Right lobe of liver (tissue), 6 donors: ENCODE data around the gene TATDN2. TPM values are rescaled to one million over a fixed set of nuclear protein-coding genes. Genes with fewer than 3 reads are reported as not detected.

Experiments
- ATAC-seq, 4 donors: fragments of 200-7000 bp; cut with Tn5 transposase; one replicate each; pipeline ENCODE4 v1.9.1; 2020; ENCODE audit warnings: mild to moderate bottlenecking in 4 of 4, moderate library complexity in 4 of 4
- DNase-seq, 3 donors: peaks; one replicate each; pipeline ENCODE4 v3.0.0-alpha.2; 2020
- H3K27ac ChIP-seq, 3 donors: fragments of 200-600 bp; one replicate each; pipeline ENCODE4 v1.8.0; 2022
- H3K27me3 ChIP-seq, 2 donors: fragments of 200-600 bp; one replicate each; pipeline ENCODE4 v1.8.0; 2022
- H3K36me3 ChIP-seq, 4 donors: fragments of 200-600 bp; sonication (generic) in 1 of 4; one replicate each; pipeline versions ENCODE4 v1.5.1 to v1.8.0; 2017 to 2022; ENCODE audit warnings: control low read depth in 1 of 4
- H3K4me1 ChIP-seq, 4 donors: fragments of 200-600 bp; sonication (generic) in 1 of 4; one replicate each; pipeline versions ENCODE4 v1.5.1 to v1.8.0; 2017 to 2022; ENCODE audit warnings: control low read depth in 1 of 4
- H3K4me3 ChIP-seq, 3 donors: fragments of 200-600 bp; one replicate each; pipeline ENCODE4 v1.8.0; 2022
- H3K9me3 ChIP-seq, 4 donors: fragments of 200-600 bp; sonication (generic) in 1 of 4; one replicate each; pipeline versions ENCODE4 v1.5.1 to v1.8.0; 2017 to 2022; ENCODE audit warnings: control low read depth in 1 of 4
- POLR2A ChIP-seq: fragments of 450-650 bp; IDR thresholded peaks from one replicate; pipeline ENCODE4 v1.6.1; 2017; ENCODE audit warnings: antibody characterized with exemption, mild to moderate bottlenecking
- WGBS: methylation state at CpG from one replicate; pipeline ENCODE4 v1.1.6; 2018; ENCODE audit warnings: low coverage, low lambda C conversion rate; ENCODE audit not compliant: insufficient coverage; ENCODE audit errors: missing lambda C conversion rate; 5-methylcytosine and 5-hydroxymethylcytosine counted together
- intact Hi-C, 2 donors: fragments of 100-400 bp; cut with DNase I; formaldehyde crosslinking; loops; one replicate each; pipeline versions ENCODE4 v1.11.2 to v1.14.1; 2022
- total RNA-seq, 6 experiments: library from RNA; depleted of rRNA in 2 of 6; stranded (reverse); fragments of >200 nt in 2 of 6; fragmentation: NEBNext Ultra II Directional in 3 of 6; extraction: Animal tissue kit (Norgen Biotek cat#: 25700) in 3 of 6; gene quantifications; one replicate each; pipeline versions ENCODE4 v1.1.0 to v1.2.4, GENCODE V29; 2016 to 2023
- TF ChIP-seq, protein P1 (sequence below), 4 donors: fragments of 200-600 bp in 3 of 4; fragments of 450-650 bp in 1 of 4; IDR thresholded peaks; one replicate each; pipeline versions ENCODE4 v1.5.1 to v1.8.0; 2016 to 2022; ENCODE audit warnings: antibody characterized with exemption in 4 of 4, mild to moderate bottlenecking in 2 of 4
- donor health status: DM: no; HTN: yes; CAD: no.
- donor health status: DM: no; HTN: no; CAD: no.
- donor health status: DM: no; HTN: no; CAD: no.
- donor health status: DM: no; HTN: yes; CAD: no.
- donor health status: DM: no; HTN: yes; CAD: no.

TATDN2 gene
- total RNA-seq, 6 experiments from 2014 or later: 7.2 to 13.4 (median 10.1) TPM

DNA sequence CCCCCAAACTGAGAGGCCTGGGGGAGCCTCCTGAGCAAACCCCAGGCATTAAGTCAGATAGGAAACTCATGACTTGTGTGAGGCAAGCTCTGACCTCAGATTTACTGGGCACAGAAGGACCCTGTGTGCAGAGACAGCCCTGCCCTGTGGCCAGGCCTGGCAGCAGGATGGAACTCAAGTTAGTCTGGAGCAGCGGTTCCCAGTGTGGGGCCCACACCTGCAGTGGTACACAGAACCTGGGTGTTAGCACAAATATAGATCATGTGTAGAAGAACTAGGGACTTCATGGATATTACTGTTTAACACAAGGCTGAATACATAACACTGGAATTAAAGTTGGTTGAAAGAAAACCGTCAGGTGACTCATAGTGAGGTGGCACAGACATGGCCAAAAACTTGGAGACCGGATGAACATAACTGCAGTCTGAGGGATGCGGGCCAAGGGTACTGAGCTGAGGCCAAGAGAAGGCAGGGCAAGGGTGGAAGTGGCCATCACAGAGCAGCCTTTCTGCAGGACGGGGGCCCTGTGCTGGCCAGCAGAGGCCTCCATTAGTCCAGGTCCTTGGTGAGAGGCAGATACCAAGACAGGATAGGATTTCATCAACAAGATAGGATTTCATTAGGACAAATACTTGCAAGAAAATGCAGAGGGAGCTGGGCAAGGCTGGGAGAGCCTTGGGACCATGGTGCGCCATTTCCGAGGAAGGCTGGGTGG lies 42.7 kb upstream of the TATDN2 start:
- DNase-seq (peak in 2 of 3 donors; percentile 63 to 69), ATAC-seq (peak in 3 of 4 donors; percentile 10 to 59 (median 45))
- intact Hi-C loops: no loop called here
- WGBS: 53% methylated on average over 4 of the region's 7 CpGs
- no peak for TF ChIP-seq POLR2A
- TF ChIP-seq, protein P1, sequence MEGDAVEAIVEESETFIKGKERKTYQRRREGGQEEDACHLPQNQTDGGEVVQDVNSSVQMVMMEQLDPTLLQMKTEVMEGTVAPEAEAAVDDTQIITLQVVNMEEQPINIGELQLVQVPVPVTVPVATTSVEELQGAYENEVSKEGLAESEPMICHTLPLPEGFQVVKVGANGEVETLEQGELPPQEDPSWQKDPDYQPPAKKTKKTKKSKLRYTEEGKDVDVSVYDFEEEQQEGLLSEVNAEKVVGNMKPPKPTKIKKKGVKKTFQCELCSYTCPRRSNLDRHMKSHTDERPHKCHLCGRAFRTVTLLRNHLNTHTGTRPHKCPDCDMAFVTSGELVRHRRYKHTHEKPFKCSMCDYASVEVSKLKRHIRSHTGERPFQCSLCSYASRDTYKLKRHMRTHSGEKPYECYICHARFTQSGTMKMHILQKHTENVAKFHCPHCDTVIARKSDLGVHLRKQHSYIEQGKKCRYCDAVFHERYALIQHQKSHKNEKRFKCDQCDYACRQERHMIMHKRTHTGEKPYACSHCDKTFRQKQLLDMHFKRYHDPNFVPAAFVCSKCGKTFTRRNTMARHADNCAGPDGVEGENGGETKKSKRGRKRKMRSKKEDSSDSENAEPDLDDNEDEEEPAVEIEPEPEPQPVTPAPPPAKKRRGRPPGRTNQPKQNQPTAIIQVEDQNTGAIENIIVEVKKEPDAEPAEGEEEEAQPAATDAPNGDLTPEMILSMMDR (IDR thresholded peaks at IDR 0.05): no peak
- peak overlapping the region in 2 of 3 donors; percentile 16 to 73 for H3K27ac ChIP-seq
- H3K27me3 ChIP-seq: no peaks in the 10 kb centered on the region
- H3K9me3 ChIP-seq: no peaks in the 10 kb centered on the region
- no peak overlapping the region for H3K4me3 ChIP-seq
- H3K36me3 ChIP-seq: peaks cover 0 to 3% (median 1%) of the 10 kb centered on the region in 4 donors
- peaks cover 0 to 54% (median 23%) of the 10 kb centered on the region in 4 donors for H3K4me1 ChIP-seq

DNA sequence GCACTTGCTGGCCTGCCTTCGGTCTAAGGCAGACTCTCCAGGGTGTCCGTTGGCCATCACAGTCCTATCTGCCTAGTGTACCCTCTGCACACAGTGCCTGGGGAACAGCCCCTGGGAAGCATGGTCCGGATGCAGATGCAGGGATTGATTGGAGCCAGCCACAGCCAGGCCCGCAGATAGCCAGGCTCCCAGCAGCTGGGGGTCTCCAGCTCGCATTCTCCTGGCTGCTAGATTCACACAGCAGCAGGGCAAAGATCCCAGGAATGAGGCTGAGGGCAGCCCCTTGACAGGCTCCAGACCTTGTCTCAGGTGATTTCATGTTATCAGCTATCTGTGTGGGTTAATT lies 42.1 kb upstream of the TATDN2 start:
- intact Hi-C loops: no loop called here
- H3K27me3 ChIP-seq: no peaks in the 10 kb centered on the region
- peak overlapping the region in 2 of 3 donors; percentile 4 to 56 for H3K27ac ChIP-seq
- ATAC-seq: no peak
- peaks cover 0 to 54% (median 23%) of the 10 kb centered on the region in 4 donors for H3K4me1 ChIP-seq
- WGBS: no CpG with 5 or more reads among the region's 5 CpGs
- H3K4me3 ChIP-seq: no peak overlapping the region
- peaks cover 0 to 4% (median 2%) of the 10 kb centered on the region in 4 donors for H3K36me3 ChIP-seq
- TF ChIP-seq, protein P1 (IDR thresholded peaks at IDR 0.05): no peak
- no peak for TF ChIP-seq POLR2A
- no peak for DNase-seq
- no peaks in the 10 kb centered on the region for H3K9me3 ChIP-seq

DNA sequence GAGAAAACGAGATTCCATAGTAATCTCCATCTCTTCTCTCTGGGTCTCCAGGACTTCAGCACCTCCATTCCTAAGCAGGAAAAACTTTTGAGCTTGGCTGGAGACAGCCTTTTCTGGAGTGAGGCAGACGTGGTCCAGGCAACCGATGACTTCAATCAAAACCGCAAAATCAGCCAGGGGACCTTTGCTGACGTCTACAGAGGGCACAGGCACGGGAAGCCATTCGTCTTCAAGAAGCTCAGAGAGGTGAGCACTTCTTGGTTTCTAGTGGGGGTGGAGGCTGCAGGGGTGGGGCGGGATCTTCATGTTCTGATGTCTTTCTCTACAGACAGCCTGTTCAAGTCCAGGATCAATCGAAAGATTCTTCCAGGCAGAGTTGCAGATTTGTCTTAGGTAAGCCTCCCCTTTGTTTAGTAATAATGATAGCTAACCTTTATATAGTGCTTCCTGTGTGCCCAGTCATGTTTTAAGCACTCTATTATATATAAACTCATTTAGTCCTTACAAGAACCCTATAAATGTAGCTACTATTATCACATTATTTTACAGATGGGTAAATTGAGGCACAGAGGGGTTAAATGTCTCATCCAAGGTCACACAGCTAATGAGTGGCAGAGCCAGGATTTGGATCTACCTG lies 35.0 kb upstream of the TATDN2 start:
- no peak for DNase-seq
- Histone ChIP-seq H3K36me3 (peaks cover 0 to 15% (median 4%) of the 10 kb centered on the region in 4 donors), H3K4me1 (no peaks in the 10 kb centered on the region), H3K9me3 (no peaks in the 10 kb centered on the region), H3K4me3 (no peak overlapping the region), H3K27me3 (no peaks in the 10 kb centered on the region), H3K27ac (no peak overlapping the region)
- no peak for ATAC-seq
- WGBS: 90% methylated on average over 7 of the region's 9 CpGs
- TF ChIP-seq, protein P1 (IDR thresholded peaks at IDR 0.05): no peak
- TF ChIP-seq POLR2A: no peak
- intact Hi-C loops: no loop called here

DNA sequence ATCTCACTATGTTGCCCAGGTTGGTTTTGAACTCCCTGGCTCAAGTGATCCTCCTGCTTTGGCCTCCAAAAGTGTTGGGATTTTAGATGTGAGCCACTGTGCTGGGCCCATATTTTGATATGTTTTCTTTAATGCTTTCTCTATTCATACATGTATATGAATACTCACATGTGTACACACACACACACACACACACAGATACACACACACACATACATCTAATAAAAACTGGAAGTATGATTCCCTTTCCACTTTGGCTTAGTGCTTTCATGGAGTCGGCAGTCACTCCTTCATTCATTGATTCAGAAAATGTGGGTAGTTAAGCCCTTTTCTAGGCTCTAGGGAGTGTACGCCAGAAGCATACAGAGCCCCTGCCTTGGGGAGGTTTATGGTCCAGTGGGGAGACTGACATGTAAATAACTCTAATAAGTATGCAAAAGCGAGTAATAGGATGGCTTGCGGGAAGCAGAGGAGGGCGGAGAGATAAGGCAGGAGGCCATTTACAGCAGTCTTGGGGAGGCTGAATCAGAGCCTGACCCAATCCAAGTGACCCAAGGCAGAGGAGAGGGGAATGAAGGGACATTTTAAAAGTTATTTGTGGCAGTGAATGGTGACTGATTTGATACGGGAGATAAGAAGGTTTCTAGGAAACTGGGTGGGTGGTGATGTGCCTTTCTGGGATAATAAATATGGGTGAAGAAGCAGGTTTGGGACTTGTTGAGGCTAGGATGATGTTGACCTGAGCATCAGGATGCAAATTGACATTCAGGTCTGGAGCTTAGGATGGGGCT lies 32.5 kb upstream of the TATDN2 start:
- H3K4me1 ChIP-seq: no peaks in the 10 kb centered on the region
- no peak overlapping the region for H3K4me3 ChIP-seq
- no peaks in the 10 kb centered on the region for H3K27me3 ChIP-seq
- ATAC-seq (no peak), DNase-seq (no peak)
- intact Hi-C loops: no loop called here
- WGBS: 89% methylated on average over 6 of the region's 6 CpGs
- no peak overlapping the region for H3K27ac ChIP-seq
- H3K9me3 ChIP-seq: no peaks in the 10 kb centered on the region
- TF ChIP-seq, protein P1 (IDR thresholded peaks at IDR 0.05): no peak
- TF ChIP-seq POLR2A: no peak
- peaks cover 0 to 12% (median 3%) of the 10 kb centered on the region in 4 donors for H3K36me3 ChIP-seq
